Mucosa of rectum (tissue), 2 donors: Measurements from ENCODE around the gene FADD.

Experiments used
- H3K27ac ChIP-seq, 2 donors: one replicate each; pipeline ENCODE4 v1.7.0; 2013; ENCODE audit warnings: inconsistent platforms in 2 of 2, low read depth in 2 of 2, low read length in 2 of 2
- H3K27me3 ChIP-seq, 2 donors: one replicate each; pipeline ENCODE4 v1.7.0; 2013; ENCODE audit warnings: low read length in 2 of 2; ENCODE audit not compliant: control insufficient read depth in 2 of 2, insufficient read depth in 2 of 2
- H3K36me3 ChIP-seq, 2 donors: one replicate each; pipeline ENCODE4 v1.7.0; 2013; ENCODE audit warnings: low read length in 2 of 2; ENCODE audit not compliant: control insufficient read depth in 2 of 2, insufficient read depth in 2 of 2
- H3K4me1 ChIP-seq, 2 donors: one replicate each; pipeline ENCODE4 v1.7.0; 2013; ENCODE audit warnings: low read length in 2 of 2, mild to moderate bottlenecking in 1 of 2; ENCODE audit not compliant: control insufficient read depth in 2 of 2, insufficient read depth in 2 of 2
- H3K4me3 ChIP-seq, 2 donors: one replicate each; pipeline ENCODE4 v1.7.0; 2013; ENCODE audit warnings: low read length in 2 of 2
- H3K9ac ChIP-seq, 2 donors: one replicate each; pipeline ENCODE4 v1.7.0; 2013; ENCODE audit warnings: low read length in 2 of 2, low read depth in 1 of 2, mild to moderate bottlenecking in 1 of 2
- H3K9me3 ChIP-seq, 2 donors: one replicate each; pipeline ENCODE4 v1.7.0; 2013; ENCODE audit warnings: low read length in 2 of 2; ENCODE audit not compliant: control insufficient read depth in 2 of 2
- donor health status: healthy.
- donor health status: Normal muscosa, but diverticular disease.

Gene FADD

DNA sequence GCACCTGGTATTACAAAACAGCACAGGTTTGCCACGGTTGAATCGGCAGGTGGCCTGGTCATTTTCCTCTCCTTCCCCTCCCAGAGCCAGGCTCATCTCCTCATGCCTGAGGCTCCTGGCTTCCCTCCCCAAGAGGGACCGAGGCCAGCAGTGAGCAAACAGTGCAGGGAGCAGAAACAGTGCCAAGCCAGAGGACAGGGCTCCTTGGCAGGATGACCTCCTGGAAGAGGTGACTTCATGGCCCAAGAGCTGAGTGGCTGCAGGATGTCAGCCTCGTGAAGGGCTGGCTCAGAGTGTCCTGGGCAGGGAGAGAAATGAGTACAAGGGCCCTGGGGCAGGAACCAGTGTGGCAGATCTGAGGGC lies 44.6 kb downstream of the FADD start:
- H3K9me3 ChIP-seq, result no peaks in the 10 kb centered on the region
- H3K4me3 ChIP-seq, result no peak overlapping the region
- no peaks in the 10 kb centered on the region for H3K27me3 ChIP-seq
- H3K9ac ChIP-seq, result no peak overlapping the region
- no peak overlapping the region for H3K27ac ChIP-seq
- no peaks in the 10 kb centered on the region for H3K36me3 ChIP-seq
- no peaks in the 10 kb centered on the region for H3K4me1 ChIP-seq

DNA sequence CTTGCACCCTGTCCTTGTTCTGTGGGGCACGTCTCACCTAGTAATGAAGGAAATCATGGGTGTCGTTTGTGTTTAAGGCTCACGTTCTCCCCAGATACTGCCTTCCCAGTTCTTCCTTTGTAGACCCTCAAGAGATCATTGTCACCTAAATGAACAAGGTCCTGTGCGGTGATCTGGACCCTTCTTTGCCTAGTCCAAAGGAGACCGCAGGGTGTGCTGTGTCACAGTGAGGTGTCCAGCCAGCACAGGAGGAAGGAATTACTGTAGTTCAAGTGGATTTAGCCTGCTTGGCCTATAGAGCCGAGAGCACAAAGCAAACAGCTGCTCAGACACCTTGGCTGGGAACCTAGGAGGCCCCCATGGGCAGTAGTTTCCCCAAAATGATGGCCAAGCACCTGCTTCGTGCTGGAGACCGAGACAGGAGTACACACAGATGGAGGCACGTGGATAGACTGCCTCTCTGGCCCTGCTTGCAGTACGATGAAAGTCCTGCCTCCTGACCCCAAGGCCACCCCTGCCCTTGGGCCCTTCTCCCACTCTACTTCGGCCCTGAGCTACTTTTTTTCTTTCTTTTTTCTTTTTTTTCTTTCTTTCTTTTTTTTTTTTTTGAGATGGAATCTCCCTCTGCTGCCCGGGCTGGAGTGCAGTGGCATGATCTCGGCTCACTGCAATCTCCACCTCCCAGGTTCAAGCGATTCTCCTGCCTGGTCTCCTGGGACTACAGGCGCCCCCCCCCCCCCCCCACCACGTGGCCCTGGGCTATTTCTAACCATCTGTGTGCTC lies 48.0 kb downstream of the FADD start:
- Histone ChIP-seq H3K27ac (no peak overlapping the region), H3K4me3 (no peak overlapping the region), H3K4me1 (no peaks in the 10 kb centered on the region)

DNA sequence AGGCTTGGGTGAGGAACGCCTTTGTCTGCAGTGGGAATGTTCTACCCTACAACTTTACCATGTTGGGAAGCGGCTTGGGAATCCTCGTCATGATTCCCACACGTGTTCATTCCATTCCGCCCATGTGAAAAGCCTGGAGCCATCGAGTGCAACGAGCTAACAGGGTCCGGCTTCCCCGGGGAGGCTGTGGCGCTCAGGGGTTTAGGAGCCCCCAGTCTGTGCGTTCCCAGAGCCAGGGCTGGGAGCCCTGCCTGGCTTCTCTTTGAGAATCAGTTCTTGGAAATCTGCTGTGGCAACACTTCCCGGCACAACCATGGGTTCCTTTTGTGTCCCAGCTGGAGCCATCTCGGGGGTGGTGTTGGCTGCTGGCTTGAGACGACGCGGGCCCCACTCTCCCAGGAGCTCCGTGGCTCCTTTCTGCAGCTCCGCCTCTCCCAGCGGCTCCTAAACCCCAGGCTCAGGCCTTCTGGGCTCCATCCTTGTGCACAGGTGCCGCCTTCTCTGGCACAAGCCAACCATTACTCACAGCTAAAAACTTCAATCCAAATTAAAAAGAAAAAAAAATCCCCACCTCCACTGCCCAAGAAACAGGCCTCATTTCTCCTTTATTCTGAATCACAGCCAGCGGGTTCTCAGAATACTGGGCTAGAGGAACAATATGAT lies 48.7 kb downstream of the FADD start:
- no peak overlapping the region for H3K9ac ChIP-seq
- no peaks in the 10 kb centered on the region for H3K9me3 ChIP-seq
- H3K4me3 ChIP-seq, result no peak overlapping the region
- no peaks in the 10 kb centered on the region for H3K36me3 ChIP-seq
- no peak overlapping the region for H3K27ac ChIP-seq
- no peaks in the 10 kb centered on the region for H3K4me1 ChIP-seq
- H3K27me3 ChIP-seq, result no peaks in the 10 kb centered on the region

More for the DNA sequence above, 48.0 kb downstream of the FADD start:
- Histone ChIP-seq H3K9ac (no peak overlapping the region), H3K36me3 (no peaks in the 10 kb centered on the region), H3K27me3 (no peaks in the 10 kb centered on the region), H3K9me3 (no peaks in the 10 kb centered on the region)

DNA sequence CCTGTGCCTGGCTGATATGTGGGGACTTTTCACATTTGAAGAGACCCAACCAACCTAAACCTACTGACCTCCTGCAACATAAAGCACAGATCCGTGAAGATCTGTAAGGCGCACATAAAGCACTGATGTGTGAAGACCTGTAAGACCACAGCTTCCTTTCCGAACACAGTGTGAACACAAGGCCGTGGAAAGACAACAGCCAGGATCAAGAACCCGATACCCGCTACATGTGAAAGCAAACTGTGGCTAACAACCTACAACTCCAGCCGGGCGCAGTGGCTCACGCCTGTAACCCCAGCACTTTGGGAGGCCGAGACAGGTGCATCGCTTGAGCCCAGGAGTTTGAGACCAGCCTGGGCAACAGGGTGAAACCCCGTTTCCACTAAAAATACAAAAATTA lies 49.7 kb downstream of the FADD start:
- Histone ChIP-seq H3K4me1 (no peaks in the 10 kb centered on the region), H3K27ac (no peak overlapping the region), H3K4me3 (no peak overlapping the region), H3K9ac (no peak overlapping the region), H3K9me3 (no peaks in the 10 kb centered on the region), H3K27me3 (no peaks in the 10 kb centered on the region), H3K36me3 (no peaks in the 10 kb centered on the region)

DNA sequence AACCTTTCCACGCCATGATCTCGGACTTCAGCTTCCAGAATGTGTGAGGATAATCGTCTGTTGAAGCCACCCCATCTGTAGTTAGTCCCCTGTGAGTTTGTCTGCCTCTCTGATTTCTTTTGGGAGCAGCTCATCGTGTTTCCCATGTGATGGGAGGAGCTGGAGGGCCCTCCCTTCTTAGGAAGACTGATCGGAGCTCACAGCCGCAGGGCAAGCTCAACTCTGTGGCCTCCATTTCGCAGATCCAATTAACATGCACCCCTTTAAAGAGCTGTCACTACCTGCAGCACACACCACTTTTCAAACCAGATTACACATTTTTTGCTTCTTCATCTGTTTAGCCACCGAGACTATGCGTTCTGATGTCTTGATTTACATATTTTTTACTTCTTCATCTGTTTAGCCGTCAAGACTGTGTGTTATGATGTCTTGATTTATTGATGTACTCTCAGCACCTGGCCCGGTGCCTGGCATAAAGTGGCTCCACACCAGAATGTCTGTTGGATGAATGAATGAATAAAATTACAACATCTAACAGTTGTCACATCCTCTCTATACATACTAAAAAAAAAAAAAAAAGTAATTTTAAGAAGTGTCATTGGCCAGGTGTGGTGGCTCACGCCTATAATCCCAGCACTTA lies 52.5 kb downstream of the FADD start:
- H3K4me3 ChIP-seq, result no peak overlapping the region
- H3K9me3 ChIP-seq, result no peaks in the 10 kb centered on the region
- H3K27ac ChIP-seq, result no peak overlapping the region
- H3K36me3 ChIP-seq, result no peaks in the 10 kb centered on the region
- no peaks in the 10 kb centered on the region for H3K27me3 ChIP-seq
- H3K4me1 ChIP-seq, result no peaks in the 10 kb centered on the region
- no peak overlapping the region for H3K9ac ChIP-seq
